CD4-positive, alpha-beta T cell (primary cell): ENCODE data around the gene PILRA. TPM values are rescaled to one million over a fixed set of nuclear protein-coding genes. Genes with fewer than 3 reads are reported as not detected.

Experiments
- ATAC-seq: fragments of 200-7000 bp; cut with Tn5 transposase; one replicate; pipeline ENCODE4 v1.10.0; 2022; ENCODE audit warnings: mild to moderate bottlenecking; ENCODE audit not compliant: poor library complexity
- CTCF ChIA-PET: fragments of 350-600 bp; sonication (Branson Sonifier 250); formaldehyde crosslinking; loops from one replicate; lab custom pipeline; 2021; ENCODE audit warnings: antibody characterized with exemption, inconsistent platforms; lab: Charles Lee
- POLR2A ChIA-PET: fragments of 350-600 bp; sonication (Branson Sonifier 250); formaldehyde crosslinking; loops from one replicate; lab custom pipeline; 2021; ENCODE audit warnings: antibody characterized with exemption, inconsistent platforms; lab: Charles Lee
- DNase-seq, 14 experiments: peaks; one replicate each; pipeline ENCODE4 v3.0.0-alpha.2; 2013 to 2020; ENCODE audit warnings: mixed read lengths in 2 of 14
- H3K27ac ChIP-seq, 2 donors: one replicate each; pipeline versions ENCODE4 v1.5.1 to v1.7.0; 2013; ENCODE audit warnings: low read length in 2 of 2, low read depth in 1 of 2, mild to moderate bottlenecking in 1 of 2
- H3K27me3 ChIP-seq, 2 experiments: 1 replicate in 1 of 2; 2 replicates in 1 of 2; pipeline versions ENCODE4 v1.6.1 to v1.7.0; 2013; ENCODE audit warnings: low read length in 2 of 2, control low read depth in 1 of 2, mild to moderate bottlenecking in 1 of 2, moderate library complexity in 1 of 2; ENCODE audit not compliant: insufficient read depth in 2 of 2, control insufficient read depth in 1 of 2
- H3K36me3 ChIP-seq: one replicate; pipeline ENCODE4 v1.6.1; 2013; ENCODE audit warnings: low read length, control low read depth; ENCODE audit not compliant: insufficient read depth
- H3K4me1 ChIP-seq: one replicate; pipeline ENCODE4 v1.6.1; 2013; ENCODE audit warnings: low read length, control low read depth; ENCODE audit not compliant: insufficient read depth
- H3K4me3 ChIP-seq: one replicate; pipeline ENCODE4 v1.5.1; 2013; ENCODE audit warnings: mild to moderate bottlenecking, low read length, moderate library complexity
- H3K9me3 ChIP-seq, 2 experiments: 1 replicate in 1 of 2; 2 replicates in 1 of 2; pipeline versions ENCODE4 v1.6.1 to v1.7.0; 2013; ENCODE audit warnings: low read length in 2 of 2, mild to moderate bottlenecking in 2 of 2, control low read depth in 1 of 2, moderate library complexity in 1 of 2; ENCODE audit not compliant: control insufficient read depth in 1 of 2, insufficient read depth in 1 of 2
- H3K27ac Mint-ChIP-seq: one replicate; pipeline ENCODE4 v1.8.0; 2020; ENCODE audit warnings: mixed read lengths
- H3K27me3 Mint-ChIP-seq: one replicate; pipeline ENCODE4 v1.8.0; 2021; ENCODE audit warnings: mixed read lengths
- H3K36me3 Mint-ChIP-seq: one replicate; pipeline ENCODE4 v1.8.0; 2021; ENCODE audit warnings: low read depth, mixed read lengths
- H3K4me1 Mint-ChIP-seq: one replicate; pipeline ENCODE4 v1.8.0; 2021; ENCODE audit warnings: low read depth, mixed read lengths
- H3K4me3 Mint-ChIP-seq: one replicate; pipeline ENCODE4 v1.8.0; 2020; ENCODE audit warnings: mild to moderate bottlenecking, mixed read lengths
- H3K9me3 Mint-ChIP-seq: one replicate; pipeline ENCODE4 v1.8.0; 2020; ENCODE audit warnings: mixed read lengths
- CTCF ChIP-seq: fragments of 200-600 bp; IDR thresholded peaks from one replicate; pipeline ENCODE4 v1.8.0; 2022; ENCODE audit warnings: antibody characterized with exemption, mild to moderate bottlenecking
- intact Hi-C, 2 experiments: fragments of 100-400 bp; cut with DNase I in 1 of 2; cut with micrococcal nuclease in 1 of 2; formaldehyde crosslinking; loops; one replicate each; pipeline versions ENCODE4 v1.15.1 to v1.9.0; 2023 to 2025; cut with DNase I, micrococcal nuclease
- total RNA-seq, 174 experiments: library from RNA in 2 of 174; stranded (reverse) in 2 of 174; gene quantifications; one replicate each; pipeline ENCODE4 v1.2.3 and lab custom pipeline; 2021 to 2026

PILRA gene
- total RNA-seq, 2 experiments from 2014 or later: 4.6 to 5.3 TPM

DNA sequence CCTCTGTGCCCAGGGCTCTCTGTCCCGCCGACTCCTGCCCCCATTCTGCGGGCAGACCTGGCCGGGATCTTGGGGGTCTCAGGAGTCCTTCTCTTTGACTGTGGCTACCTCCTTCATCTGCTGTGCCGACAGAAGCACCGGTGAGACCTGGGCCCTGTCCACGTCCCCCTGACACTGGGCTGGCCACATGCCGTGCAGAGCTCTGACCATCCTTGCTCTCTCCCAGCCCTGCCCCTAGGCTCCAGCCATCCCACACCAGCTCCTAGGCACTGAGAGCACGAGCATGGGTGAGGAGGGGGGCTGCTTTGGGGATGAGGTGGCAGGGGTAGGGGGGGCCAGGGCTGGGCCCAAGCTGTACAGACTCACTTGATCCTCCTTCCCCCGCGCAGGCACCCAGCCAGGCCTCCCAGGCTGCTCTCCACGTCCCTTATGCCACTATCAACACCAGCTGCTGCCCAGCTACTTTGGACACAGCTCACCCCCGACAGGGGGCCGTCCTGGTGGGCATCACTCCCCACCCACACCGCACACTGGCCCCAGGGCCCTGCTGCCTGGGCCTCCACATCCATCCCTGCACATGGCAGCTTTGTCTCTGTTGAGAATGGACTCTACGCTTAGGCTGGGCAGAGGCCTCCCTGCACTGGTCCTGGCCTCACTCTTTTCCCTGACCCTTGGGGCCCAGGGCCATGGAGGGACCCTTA lies 20.2 kb upstream of the PILRA start:
- Mint-ChIP-seq H3K36me3 (peaks cover 72% of the 10 kb centered on the region), H3K27ac (peak overlapping the region; percentile 53), H3K4me1 (peaks cover 10% of the 10 kb centered on the region), H3K9me3 (no peaks in the 10 kb centered on the region), H3K27me3 (no peaks in the 10 kb centered on the region), H3K4me3 (no peak overlapping the region)
- H3K27me3 ChIP-seq: no peaks in the 10 kb centered on the region
- H3K4me3 ChIP-seq: peak overlapping the region; percentile 48
- no peaks in the 10 kb centered on the region for H3K9me3 ChIP-seq
- ATAC-seq: no peak
- intact Hi-C loops: no loop called here
- no peak for TF ChIP-seq CTCF
- DNase-seq: peak in 1 of 14 experiments; percentile 22
- peaks cover 82% of the 10 kb centered on the region for H3K36me3 ChIP-seq
- ChIA-PET POLR2A (no interaction called here), CTCF (no interaction called here)
- peaks cover 35% of the 10 kb centered on the region for H3K4me1 ChIP-seq
- peak overlapping the region in 1 of 2 donors; percentile 39 for H3K27ac ChIP-seq

GRCh38 chr7:100353685-100354330 lies 19.5 kb upstream of the PILRA start:
- peaks cover 74% of the 10 kb centered on the region for H3K36me3 Mint-ChIP-seq
- no peak overlapping the region for H3K4me3 Mint-ChIP-seq
- no peaks in the 10 kb centered on the region for H3K9me3 Mint-ChIP-seq
- intact Hi-C loops: no loop called here
- H3K4me1 Mint-ChIP-seq: peaks cover 10% of the 10 kb centered on the region
- H3K36me3 ChIP-seq: peaks cover 85% of the 10 kb centered on the region
- no peak overlapping the region for H3K4me3 ChIP-seq
- POLR2A ChIA-PET: no interaction called here
- H3K27me3 Mint-ChIP-seq: no peaks in the 10 kb centered on the region
- TF ChIP-seq CTCF: no peak
- peak overlapping the region in 1 of 2 donors; percentile 39 for H3K27ac ChIP-seq
- CTCF ChIA-PET: no interaction called here
- peak overlapping the region; percentile 53 for H3K27ac Mint-ChIP-seq
- H3K4me1 ChIP-seq: peaks cover 35% of the 10 kb centered on the region
- DNase-seq (peak in 3 of 14 experiments; percentile 39 to 74 (median 40)), ATAC-seq (peak; percentile 22)
- no peaks in the 10 kb centered on the region for H3K9me3 ChIP-seq
- no peaks in the 10 kb centered on the region for H3K27me3 ChIP-seq

DNA sequence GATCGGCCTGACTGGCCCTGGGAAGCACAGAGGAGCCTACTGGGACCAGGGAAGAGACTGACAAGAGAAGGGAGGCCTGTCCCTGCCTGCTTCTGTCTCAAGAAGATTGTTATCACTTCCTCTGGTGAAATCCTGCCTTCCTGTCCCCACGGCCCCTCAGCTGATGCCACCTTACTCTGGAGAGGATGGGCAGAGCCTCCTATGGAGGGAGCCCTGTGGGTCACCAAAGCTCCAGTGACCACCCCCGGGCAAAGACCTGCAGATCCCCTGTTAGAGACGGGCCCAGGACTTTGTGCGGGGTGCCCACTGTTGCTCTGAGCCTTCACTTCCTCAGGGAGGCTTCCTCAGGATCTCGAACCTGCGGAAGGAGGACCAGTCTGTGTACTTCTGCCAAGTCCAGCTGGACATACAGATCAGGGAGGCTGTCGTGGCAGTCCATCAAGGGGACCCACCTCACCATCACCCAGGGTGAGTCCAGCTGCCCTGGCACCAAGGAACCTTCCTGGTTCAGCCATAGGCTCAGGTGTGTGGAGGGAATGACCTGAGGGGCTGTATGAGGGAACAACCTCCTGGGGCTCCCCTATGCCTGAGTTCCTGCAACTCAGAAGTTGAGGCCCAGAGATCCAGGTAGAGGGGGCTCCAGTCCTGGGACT lies 16.7 kb upstream of the PILRA start:
- Histone ChIP-seq H3K36me3 (peaks cover 84% of the 10 kb centered on the region), H3K27me3 (no peaks in the 10 kb centered on the region), H3K27ac (no peak overlapping the region), H3K4me3 (no peak overlapping the region), H3K9me3 (no peaks in the 10 kb centered on the region), H3K4me1 (peaks cover 30% of the 10 kb centered on the region)
- ATAC-seq (no peak), DNase-seq (no peak)
- ChIA-PET CTCF (no interaction called here), POLR2A (no interaction called here)
- intact Hi-C loops: no loop called here
- no peak for TF ChIP-seq CTCF
- Mint-ChIP-seq H3K9me3 (no peaks in the 10 kb centered on the region), H3K27me3 (no peaks in the 10 kb centered on the region), H3K36me3 (peaks cover 71% of the 10 kb centered on the region), H3K27ac (no peak overlapping the region), H3K4me1 (peaks cover 2% of the 10 kb centered on the region), H3K4me3 (no peak overlapping the region)
